DOHH2 (cell line): ENCODE data around the gene MRPL49.

Source experiments
- H3F3A ChIP-seq: fragments of 200-600 bp; sonication (generic), shearing (Covaris generic); 2 replicates; pipeline ENCODE4 v1.6.0; 2016; ENCODE audit warnings: antibody characterized with exemption, mild to moderate bottlenecking; ENCODE audit not compliant: control insufficient read depth, insufficient read depth
- H3K27ac ChIP-seq: fragments of 200-600 bp; sonication (generic); 2 replicates; pipeline ENCODE4 v1.5.1; 2014; ENCODE audit warnings: low read depth, mild to moderate bottlenecking, low read length, moderate library complexity
- H3K27me3 ChIP-seq: fragments of 200-600 bp; sonication (generic); 2 replicates; pipeline ENCODE4 v1.6.1; 2014; ENCODE audit warnings: mild to moderate bottlenecking, low read length, mixed read lengths; ENCODE audit not compliant: control insufficient read depth
- H3K36me3 ChIP-seq: fragments of 200-600 bp; sonication (generic); 2 replicates; pipeline ENCODE4 v1.6.1; 2014; ENCODE audit warnings: mild to moderate bottlenecking, low read length, moderate library complexity, mixed read lengths; ENCODE audit not compliant: control insufficient read depth
- H3K4me1 ChIP-seq: fragments of 200-600 bp; sonication (generic); 2 replicates; pipeline ENCODE4 v1.6.1; 2014; ENCODE audit warnings: mild to moderate bottlenecking, low read length, mixed read lengths; ENCODE audit not compliant: control insufficient read depth
- H3K4me2 ChIP-seq: fragments of 200-600 bp; sonication (generic); 2 replicates; pipeline ENCODE4 v1.6.0; 2014; ENCODE audit warnings: mild to moderate bottlenecking, low read length, moderate library complexity
- H3K4me3 ChIP-seq: fragments of 200-600 bp; sonication (generic); 2 replicates; pipeline ENCODE4 v1.5.1; 2014; ENCODE audit warnings: mild to moderate bottlenecking, low read length, mixed read lengths
- H3K79me2 ChIP-seq: fragments of 200-600 bp; sonication (generic); 2 replicates; pipeline ENCODE4 v1.6.1; 2014; ENCODE audit warnings: mild to moderate bottlenecking, low read length, mixed read lengths; ENCODE audit not compliant: control insufficient read depth
- H3K9me2 ChIP-seq: fragments of 200-600 bp; sonication (generic); replicated peaks from 2 replicates; pipeline ENCODE4 v1.6.1; 2014; ENCODE audit warnings: mild to moderate bottlenecking, low read length, mixed read lengths; ENCODE audit not compliant: control insufficient read depth
- H3K9me3 ChIP-seq: fragments of 200-600 bp; sonication (generic); 2 replicates; pipeline ENCODE4 v1.6.1; 2014; ENCODE audit warnings: antibody characterized with exemption, low read length, mixed read lengths; ENCODE audit not compliant: control insufficient read depth, insufficient read depth
- H4K20me1 ChIP-seq: fragments of 200-600 bp; sonication (generic); 2 replicates; pipeline ENCODE4 v1.6.0; 2014; ENCODE audit warnings: low read depth, mild to moderate bottlenecking, antibody characterized with exemption, low read length, moderate library complexity; ENCODE audit not compliant: control insufficient read depth, insufficient read depth
- CTCF ChIP-seq: fragments of 200-600 bp; sonication (generic); IDR thresholded peaks from one replicate; pipeline ENCODE4 v1.5.1; 2014; ENCODE audit warnings: antibody characterized with exemption, mild to moderate bottlenecking, low read depth, low read length; ENCODE audit not compliant: poor library complexity, severe bottlenecking
- EZH2phosphoT487 ChIP-seq: fragments of 200-600 bp; sonication (generic); IDR thresholded peaks from 2 replicates; pipeline ENCODE4 v1.6.1; 2017; ENCODE audit warnings: borderline replicate concordance, mild to moderate bottlenecking, antibody characterized with exemption, low read length, moderate library complexity, mixed read lengths

Gene MRPL49

GRCh38 chr11:65121865-65122696, at the start of gene MRPL49, which contains the start of gene FAU:
TSS of gene MRPL49 (plus strand) at chr11:65122321. CDS start at chr11:65122347, 26 bp downstream.
TSS of gene FAU (minus strand) at chr11:65122134. CDS start at chr11:65121813, 321 bp downstream.
- Histone ChIP-seq H4K20me1 (peaks cover 3% of the 10 kb centered on the region; the same call in 1 of the 2 replicates), H3K9me2 (no peaks in the 10 kb centered on the region), H3K4me3 (peak within 1 kb of the TSS; percentile 100), H3K4me1 (peaks cover 50% of the 10 kb centered on the region), H3K9me3 (no peaks in the 10 kb centered on the region), H3K4me2 (peak within 1 kb of the TSS; percentile 86), H3K79me2 (peaks cover 65% of the 10 kb centered on the region), H3K27ac (peak within 1 kb of the TSS; percentile 86), H3F3A (peaks cover 56% of the 10 kb centered on the region), H3K27me3 (no peaks in the 10 kb centered on the region), H3K36me3 (peaks cover 85% of the 10 kb centered on the region)
- TF ChIP-seq CTCF (no peak), EZH2phosphoT487 (no peak)

- Histone ChIP-seq H3K9me2 (no peaks in the 10 kb centered on the region), H3K4me3 (no peak overlapping the region), H3F3A (no peaks in the 10 kb centered on the region), H4K20me1 (no peaks in the 10 kb centered on the region), H3K4me2 (peak overlapping the region; percentile 39), H3K79me2 (peaks cover 12% of the 10 kb centered on the region), H3K9me3 (no peaks in the 10 kb centered on the region), H3K27me3 (no peaks in the 10 kb centered on the region), H3K36me3 (peaks cover 23% of the 10 kb centered on the region), H3K27ac (no peak overlapping the region), H3K4me1 (peaks cover 18% of the 10 kb centered on the region)
- TF ChIP-seq CTCF: no peak
- no peak for TF ChIP-seq EZH2phosphoT487
Observed at GRCh38 chr11:65072631-65072966, 49.5 kb upstream of the MRPL49 start.

GRCh38 chr11:65077451-65077850, 44.7 kb upstream of the MRPL49 start:
- H3K36me3 ChIP-seq: peaks cover 69% of the 10 kb centered on the region
- H3K27me3 ChIP-seq: no peaks in the 10 kb centered on the region
- no peak overlapping the region for H3K27ac ChIP-seq
- no peaks in the 10 kb centered on the region for H4K20me1 ChIP-seq
- H3K4me3 ChIP-seq: no peak overlapping the region
- H3K4me2 ChIP-seq: no peak overlapping the region
- no peaks in the 10 kb centered on the region for H3K9me3 ChIP-seq
- H3K79me2 ChIP-seq: peaks cover 58% of the 10 kb centered on the region
- H3K9me2 ChIP-seq: no peaks in the 10 kb centered on the region
- no peak for TF ChIP-seq CTCF
- no peaks in the 10 kb centered on the region for H3F3A ChIP-seq
- H3K4me1 ChIP-seq: peaks cover 46% of the 10 kb centered on the region
